SK-N-MC (cell line): ENCODE measurements around the gene TMEM80.

Source experiments
- EZH2 ChIP-seq: fragments of 200-600 bp; sonication (generic); IDR thresholded peaks from one replicate; pipeline ENCODE4 v1.6.1; 2017; ENCODE audit warnings: antibody characterized with exemption
- POLR2AphosphoS5 ChIP-seq: IDR thresholded peaks from 2 replicates; pipeline ENCODE4 v1.6.1; 2012; ENCODE audit warnings: mild to moderate bottlenecking, low read depth, low read length, borderline replicate concordance

DNA sequence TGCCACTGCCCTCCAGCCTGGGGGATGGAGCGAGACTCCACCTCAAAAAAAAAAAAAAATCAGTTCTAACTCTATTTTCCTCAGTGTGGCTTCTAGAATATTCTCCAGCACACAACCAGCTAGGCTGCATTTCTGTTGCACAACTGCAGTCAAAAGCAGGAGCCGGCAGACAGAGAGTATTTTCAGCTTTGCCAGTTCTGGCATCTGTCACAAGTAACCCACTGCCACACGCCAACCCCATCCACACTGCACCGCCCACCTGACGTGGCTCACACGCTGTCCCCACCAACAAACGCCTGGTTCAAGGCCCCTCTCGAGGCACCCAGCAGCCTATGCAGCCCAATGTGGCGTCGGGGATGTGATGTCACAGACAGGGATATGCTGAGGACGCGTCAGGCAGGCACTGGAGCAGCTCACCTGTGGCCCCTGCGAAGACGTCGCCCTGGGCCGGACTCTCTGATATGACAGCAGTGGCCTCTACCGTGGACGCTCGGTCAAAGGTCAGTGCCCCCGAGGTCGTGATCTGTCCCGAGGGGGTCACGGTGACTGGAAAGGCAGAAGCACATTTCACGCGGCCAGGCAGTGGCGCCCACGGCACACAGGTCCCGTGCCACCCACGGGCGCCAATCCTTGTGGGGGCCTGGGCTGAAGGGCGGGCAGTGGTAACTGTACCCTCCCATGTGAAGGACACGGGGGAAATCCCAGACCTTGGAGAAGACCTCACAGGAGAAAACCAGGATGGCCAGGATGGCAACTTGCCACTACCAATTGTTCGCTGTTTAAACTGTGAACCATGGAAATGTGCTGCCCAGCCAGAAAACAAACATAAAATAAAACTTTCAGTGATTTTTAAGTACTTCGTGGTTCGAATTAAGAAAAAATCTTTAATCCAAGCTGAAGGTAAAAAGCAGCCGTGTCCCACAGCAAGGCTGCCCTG is 16.1 kb upstream of the TMEM80 start:
- TF ChIP-seq POLR2AphosphoS5 (no peak), EZH2 (no peak)
